Heart right ventricle (tissue), 16 donors: ENCODE measurements around the gene XPO6. TPM values are rescaled to one million over a fixed set of nuclear protein-coding genes. Genes with fewer than 3 reads are reported as not detected.

Experiments used
- ATAC-seq, 8 donors: fragments of 200-7000 bp; cut with Tn5 transposase; one replicate each; pipeline ENCODE4 v1.9.1; 2020; ENCODE audit warnings: mild to moderate bottlenecking in 8 of 8, moderate library complexity in 8 of 8, moderate number of reproducible peaks in 1 of 8
- DNase-seq, 2 donors: peaks; one replicate each; pipeline ENCODE4 v3.0.0-alpha.2; 2020
- H3K27ac ChIP-seq, 10 donors: fragments of 200-600 bp; sonication (generic) in 2 of 10; one replicate each; pipeline versions ENCODE4 v1.5.0 to v1.8.0; 2020 to 2022; ENCODE audit warnings: mild to moderate bottlenecking in 3 of 10
- H3K27me3 ChIP-seq, 7 donors: fragments of 200-600 bp; one replicate each; pipeline ENCODE4 v1.8.0; 2021 to 2022; ENCODE audit warnings: mild to moderate bottlenecking in 2 of 7
- H3K36me3 ChIP-seq, 9 donors: fragments of 200-600 bp; sonication (generic) in 1 of 9; one replicate each; pipeline versions ENCODE4 v1.5.0 to v1.8.0; 2020 to 2022; ENCODE audit warnings: mild to moderate bottlenecking in 2 of 9
- H3K4me1 ChIP-seq, 9 donors: fragments of 200-600 bp; sonication (generic) in 1 of 9; one replicate each; pipeline versions ENCODE4 v1.5.0 to v1.8.0; 2020 to 2022; ENCODE audit warnings: mild to moderate bottlenecking in 4 of 9
- H3K4me3 ChIP-seq, 10 donors: fragments of 200-600 bp; sonication (generic) in 2 of 10; one replicate each; pipeline versions ENCODE4 v1.5.0 to v1.8.0; 2020 to 2022; ENCODE audit warnings: mild to moderate bottlenecking in 7 of 10, moderate library complexity in 2 of 10
- H3K9me3 ChIP-seq, 11 donors: fragments of 200-600 bp in 10 of 11; sonication (generic) in 2 of 11; one replicate each; pipeline versions ENCODE4 v1.5.0 to v1.8.0; 2013 to 2022; ENCODE audit warnings: mild to moderate bottlenecking in 2 of 11, control low read depth in 1 of 11, moderate library complexity in 1 of 11
- WGBS, 2 donors: extraction: QIAGEN DNeasy Blood & Tissue Kit; methylation state at CpG; one replicate each; pipeline ENCODE4 v1.1.7; 2013; ENCODE audit warnings: inconsistent platforms in 1 of 2; 5-methylcytosine and 5-hydroxymethylcytosine counted together
- intact Hi-C, 10 donors: fragments of 100-400 bp; cut with DNase I; formaldehyde crosslinking; loops; one replicate each; pipeline versions ENCODE4 v1.11.1 to v1.14.2; 2022
- polyA plus RNA-seq, 2 donors: library from polyadenylated mRNA; stranded (reverse); fragments of 200-250 nt; gene quantifications; one replicate each; pipeline ENCODE4 v1.2.3, GENCODE V29; 2013
- total RNA-seq, 10 donors: library from RNA; stranded (reverse); fragmentation: NEBNext Ultra II Directional in 3 of 10; extraction: Animal tissue kit (Norgen Biotek cat#: 25700) in 3 of 10; gene quantifications; one replicate each; pipeline versions ENCODE4 v1.2.1 to v1.2.4, GENCODE V29; 2021 to 2023
- TF ChIP-seq, protein P1 (sequence below), 9 donors: fragments of 200-600 bp; sonication (generic) in 2 of 9; IDR thresholded peaks; one replicate each; pipeline versions ENCODE4 v1.5.0 to v1.8.0; 2021 to 2022; ENCODE audit warnings: antibody characterized with exemption in 9 of 9, mild to moderate bottlenecking in 5 of 9, moderate library complexity in 1 of 9
- donor health status: Arrhythmogenic right ventricular cardiomyopathy.
- donor health status: ischemic (EF 13 %, LVEDD 7.1; RV severe dilation, severe dysfunction).
- donor health status: healthy with polysubstance abuse.
- donor health status: DM: no; HTN: yes; CAD: no.
- donor health status: DM: no; HTN: no; CAD: no.
- donor health status: ischemic (EF 25% LVEDD 6.9; RV normal size, moderate dysfunction).
- donor health status: ischemic (EF 25% LVEDD 5.7; RV mildly dilated, moderate dysfunction).
- donor health status: healthy.
- donor health status: DM: yes; HTN: yes; CAD: no.
- donor health status: Ischemic cardiomyopathy.
- donor health status: ischemic (EF 35%, LVEDD 5.7; RV mildly dilated, moderate dysfunction).
- donor health status: nonischemic (EF 11% LVEDD 7.7; RV severe dilation, severe dysfunction).
- donor health status: DM: yes; HTN: yes; CAD: no.
- donor health status: PGD.
- donor health status: ischemic (EF 29% LVEDD 5.4; RV normal size, mild dysfunction).
- donor health status: nonischemic (EF 23%, LVEDD 6.1; RV moderate dilation, normal function).

XPO6 gene
- total and polyA plus RNA-seq, 12 donors = 22.1 to 41.8 (median 29.3) TPM

DNA sequence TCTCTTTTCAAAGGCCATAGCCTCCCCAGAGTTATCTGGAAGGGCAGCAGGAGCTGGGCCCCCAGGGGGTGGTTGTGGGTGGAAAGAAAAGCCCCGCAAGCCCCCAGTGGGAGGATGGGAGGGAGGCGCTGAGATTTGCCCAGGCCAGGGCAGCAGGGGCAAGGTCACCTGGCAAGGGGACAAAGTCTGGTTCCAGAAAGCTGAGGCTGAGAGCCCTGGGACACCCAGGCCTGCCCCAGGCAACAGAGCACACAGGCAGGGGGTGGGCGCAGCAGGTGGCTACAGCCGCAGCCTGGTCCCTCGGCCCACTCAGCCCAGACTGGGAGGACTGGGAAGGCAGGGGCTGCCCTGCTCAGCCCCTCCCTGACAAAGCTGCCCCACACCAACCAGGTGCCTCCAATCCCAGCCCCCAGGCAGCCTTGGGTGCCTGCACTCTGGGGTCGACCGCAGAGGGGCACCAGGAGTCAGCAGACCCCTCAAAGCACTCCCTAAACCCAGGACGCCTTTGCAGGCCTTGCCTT lies 124.6 kb downstream of the XPO6 start:
- H3K4me1 ChIP-seq = no peaks in the 10 kb centered on the region
- no peak overlapping the region for H3K27ac ChIP-seq
- ATAC-seq (no peak), DNase-seq (no peak)
- H3K27me3 ChIP-seq = peaks cover 0 to 4% (median 0%) of the 10 kb centered on the region in 7 donors
- 86% methylated on average over 8 of the region's 8 CpGs for WGBS, 2 donors
- no peaks in the 10 kb centered on the region for H3K36me3 ChIP-seq
- H3K4me3 ChIP-seq = no peak overlapping the region
- intact Hi-C loops = loop anchor here in 1 of 10 donors (10.0 kb wide), 1 partner anchor 62 kb away; no protein-coding TSS in a partner anchor
- H3K9me3 ChIP-seq = no peaks in the 10 kb centered on the region
- TF ChIP-seq, protein P1, sequence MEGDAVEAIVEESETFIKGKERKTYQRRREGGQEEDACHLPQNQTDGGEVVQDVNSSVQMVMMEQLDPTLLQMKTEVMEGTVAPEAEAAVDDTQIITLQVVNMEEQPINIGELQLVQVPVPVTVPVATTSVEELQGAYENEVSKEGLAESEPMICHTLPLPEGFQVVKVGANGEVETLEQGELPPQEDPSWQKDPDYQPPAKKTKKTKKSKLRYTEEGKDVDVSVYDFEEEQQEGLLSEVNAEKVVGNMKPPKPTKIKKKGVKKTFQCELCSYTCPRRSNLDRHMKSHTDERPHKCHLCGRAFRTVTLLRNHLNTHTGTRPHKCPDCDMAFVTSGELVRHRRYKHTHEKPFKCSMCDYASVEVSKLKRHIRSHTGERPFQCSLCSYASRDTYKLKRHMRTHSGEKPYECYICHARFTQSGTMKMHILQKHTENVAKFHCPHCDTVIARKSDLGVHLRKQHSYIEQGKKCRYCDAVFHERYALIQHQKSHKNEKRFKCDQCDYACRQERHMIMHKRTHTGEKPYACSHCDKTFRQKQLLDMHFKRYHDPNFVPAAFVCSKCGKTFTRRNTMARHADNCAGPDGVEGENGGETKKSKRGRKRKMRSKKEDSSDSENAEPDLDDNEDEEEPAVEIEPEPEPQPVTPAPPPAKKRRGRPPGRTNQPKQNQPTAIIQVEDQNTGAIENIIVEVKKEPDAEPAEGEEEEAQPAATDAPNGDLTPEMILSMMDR (IDR thresholded peaks at IDR 0.05) = no peak

DNA sequence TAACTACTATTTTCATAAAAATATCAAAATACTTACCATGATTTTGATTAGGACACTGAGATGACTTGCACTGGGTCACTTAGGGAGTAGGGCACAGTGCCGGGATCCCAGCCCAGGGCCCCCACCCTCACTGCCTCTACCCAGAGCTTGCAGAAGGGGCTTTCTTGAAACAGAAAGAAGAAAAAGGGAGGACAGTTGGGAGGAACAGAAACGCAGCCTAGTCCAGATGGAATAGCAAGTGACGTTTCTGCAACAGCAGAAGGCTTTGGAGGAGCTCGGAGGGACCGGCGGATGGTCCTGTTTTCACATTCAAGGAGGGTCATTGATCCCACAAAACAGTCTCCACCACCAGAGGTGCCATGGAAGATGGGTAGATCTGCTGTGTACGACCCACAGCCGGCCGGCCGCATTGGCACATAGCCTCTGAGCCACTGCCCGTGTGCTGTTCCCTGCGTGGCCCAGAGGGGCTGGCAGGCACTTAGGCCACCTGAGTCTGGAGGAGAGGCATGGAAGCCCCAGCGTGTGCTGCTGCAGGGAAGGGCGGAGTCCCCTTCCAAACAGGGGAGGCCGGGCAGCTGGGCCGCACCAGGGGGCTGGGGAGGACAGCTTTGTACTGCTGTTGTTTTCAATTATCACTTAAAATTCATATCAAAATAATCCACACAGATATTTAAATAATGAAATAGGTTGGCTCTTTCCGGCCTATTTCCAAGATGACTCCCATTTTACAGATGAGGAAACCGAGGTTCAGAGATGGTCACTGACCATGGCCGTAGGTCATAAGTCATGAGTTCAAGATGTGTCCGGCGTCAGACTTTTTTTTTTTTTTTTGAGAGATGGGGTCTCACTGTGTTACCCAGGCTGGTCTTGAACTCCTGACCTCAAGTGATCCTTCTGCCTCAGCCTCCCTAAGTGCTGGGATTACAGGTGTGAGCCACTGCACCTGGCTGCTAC lies 125.3 kb downstream of the XPO6 start:
- Histone ChIP-seq H3K9me3 (no peaks in the 10 kb centered on the region), H3K36me3 (no peaks in the 10 kb centered on the region), H3K27ac (no peak overlapping the region), H3K27me3 (peaks cover 0 to 4% (median 0%) of the 10 kb centered on the region in 7 donors), H3K4me1 (no peaks in the 10 kb centered on the region), H3K4me3 (no peak overlapping the region)
- WGBS, 2 donors = 87 to 92% methylated on average over 21 of the region's 21 CpGs
- DNase-seq = no peak
- no peak for ATAC-seq
- TF ChIP-seq, protein P1 (IDR thresholded peaks at IDR 0.05) = no peak
- intact Hi-C loops = loop anchor here in 1 of 10 donors (10.0 kb wide), 1 partner anchor 62 kb away; no protein-coding TSS in a partner anchor

DNA sequence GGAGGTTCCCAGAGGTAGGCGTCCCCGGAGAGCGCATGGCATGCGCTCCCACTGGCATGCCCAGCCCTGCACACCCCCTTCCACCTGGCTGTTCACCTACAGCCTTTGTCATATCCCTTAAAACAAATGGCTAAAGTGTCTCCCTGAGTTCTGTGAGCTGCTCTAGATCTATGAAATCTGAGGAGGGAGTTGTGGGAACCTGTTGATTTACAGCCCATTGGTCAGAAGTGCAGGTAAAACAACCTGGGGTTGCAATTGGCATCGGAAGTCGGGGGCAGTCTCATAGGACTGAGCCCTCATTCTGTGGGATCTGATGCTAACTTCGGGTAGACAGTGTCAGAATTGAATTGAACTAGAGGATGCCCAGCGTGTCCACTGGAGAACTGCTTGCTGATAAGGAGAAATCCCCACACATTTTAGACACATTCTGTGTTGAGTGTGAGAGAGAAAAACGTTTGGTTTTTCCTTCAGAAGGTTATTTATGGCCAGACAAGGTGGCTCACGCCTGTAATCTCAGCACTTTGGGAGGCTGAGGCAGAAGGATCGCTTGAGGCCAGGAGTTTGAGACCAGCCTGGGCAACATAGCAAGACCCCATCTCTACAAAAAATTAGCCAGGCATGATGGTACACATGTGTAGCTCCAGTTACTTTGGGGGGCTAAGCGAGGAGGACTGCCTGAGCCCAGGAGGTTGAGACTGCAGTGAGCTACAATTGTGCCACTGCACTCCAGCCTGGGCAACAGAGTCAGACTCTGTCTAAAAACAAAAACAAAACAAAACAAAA lies 126.2 kb downstream of the XPO6 start:
- TF ChIP-seq, protein P1 (IDR thresholded peaks at IDR 0.05) = no peak
- no peak for ATAC-seq
- H3K4me1 ChIP-seq = no peaks in the 10 kb centered on the region
- no peaks in the 10 kb centered on the region for H3K36me3 ChIP-seq
- WGBS, 2 donors = 78% methylated on average over 12 of the region's 12 CpGs
- no peak overlapping the region for H3K4me3 ChIP-seq
- no peaks in the 10 kb centered on the region for H3K9me3 ChIP-seq
- H3K27me3 ChIP-seq = peaks cover 0 to 4% (median 0%) of the 10 kb centered on the region in 7 donors
- DNase-seq = no peak
- intact Hi-C loops = loop anchor here in 1 of 10 donors (10.0 kb wide), 1 partner anchor 61 kb away; no protein-coding TSS in a partner anchor
- H3K27ac ChIP-seq = no peak overlapping the region

DNA sequence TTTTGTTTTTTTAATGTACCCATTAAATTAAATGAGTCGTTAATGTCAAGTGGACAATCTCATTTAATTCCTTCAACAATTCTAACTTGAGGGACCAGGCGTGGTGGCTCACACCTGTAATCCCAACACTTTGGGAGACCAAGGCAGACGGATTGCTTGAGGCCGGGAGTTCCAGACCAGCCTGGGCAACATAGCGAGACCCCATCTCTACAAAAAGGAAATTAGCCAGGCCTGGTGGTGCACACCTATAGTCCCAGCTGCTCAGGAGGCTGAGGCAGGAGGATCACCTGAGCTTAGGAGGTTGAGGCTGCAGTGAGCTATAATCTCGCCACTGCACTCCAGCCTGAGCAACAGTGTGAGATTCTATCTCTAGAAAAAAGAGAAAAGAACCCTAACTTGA lies 127.6 kb downstream of the XPO6 start:
- ATAC-seq = no peak
- intact Hi-C loops = loop anchor here in 1 of 10 donors (10.0 kb wide), 1 partner anchor 59 kb away; no protein-coding TSS in a partner anchor
- Histone ChIP-seq H3K27ac (no peak overlapping the region), H3K27me3 (peaks cover 0 to 4% (median 0%) of the 10 kb centered on the region in 7 donors), H3K9me3 (no peaks in the 10 kb centered on the region), H3K4me3 (no peak overlapping the region), H3K36me3 (no peaks in the 10 kb centered on the region), H3K4me1 (no peaks in the 10 kb centered on the region)
- TF ChIP-seq, protein P1 (IDR thresholded peaks at IDR 0.05) = no peak
- WGBS, 2 donors = 94 to 96% methylated on average over 6 of the region's 6 CpGs
- DNase-seq = no peak
